SJCRH30 (cell line): Measurements from ENCODE around the gene ERN1. TPM values are rescaled to one million over a fixed set of nuclear protein-coding genes. Genes with fewer than 3 reads are reported as not detected.

Experiments used
- DNase-seq, 2 experiments: peaks; one replicate each; pipeline ENCODE4 v3.0.0-alpha.2; 2015 to 2020
- H3K27ac ChIP-seq: fragments of 250-450 bp; sonication (Bioruptor Pico); 2 replicates; pipeline ENCODE4 v1.5.1; 2020; ENCODE audit warnings: mild to moderate bottlenecking, moderate library complexity
- H3K27me3 ChIP-seq: fragments of 250-450 bp; sonication (Bioruptor Pico); 2 replicates; pipeline ENCODE4 v1.5.1; 2020; ENCODE audit warnings: mild to moderate bottlenecking, moderate library complexity
- H3K36me3 ChIP-seq: fragments of 250-450 bp; sonication (Bioruptor Pico); 2 replicates; pipeline ENCODE4 v1.5.1; 2020; ENCODE audit warnings: mild to moderate bottlenecking, moderate library complexity
- H3K4me1 ChIP-seq: fragments of 250-450 bp; sonication (Bioruptor Pico); 2 replicates; pipeline ENCODE4 v1.5.1; 2020; ENCODE audit warnings: mild to moderate bottlenecking, moderate library complexity
- H3K4me3 ChIP-seq: fragments of 250-450 bp; sonication (Bioruptor Pico); 2 replicates; pipeline ENCODE4 v1.5.1; 2020; ENCODE audit warnings: mild to moderate bottlenecking, moderate library complexity
- H3K9me3 ChIP-seq: fragments of 250-450 bp; sonication (Bioruptor Pico); replicated peaks from 2 replicates; pipeline ENCODE4 v1.5.1; 2020; ENCODE audit warnings: mild to moderate bottlenecking, moderate library complexity
- total RNA-seq: library from RNA; depleted of rRNA; stranded (reverse); fragments of >200 nt; shearing (Covaris generic); gene quantifications from 2 replicates; pipeline ENCODE4 v1.2.3, GENCODE V29; 2014

The ERN1 gene
- total RNA-seq, 1 experiment from 2014 or later = 2.2 TPM

- Histone ChIP-seq H3K36me3 (no peaks in the 10 kb centered on the region), H3K4me3 (no peak overlapping the region)
These were observed 65.6 kb downstream of the ERN1 start for GRCh38 chr17:64064331-64064730.

GRCh38 chr17:64063766-64064224 lies 66.1 kb downstream of the ERN1 start:
- DNase-seq = peak; percentile 16 to 17
- no peaks in the 10 kb centered on the region for H3K4me1 ChIP-seq
- no peak overlapping the region for H3K27ac ChIP-seq
- no peaks in the 10 kb centered on the region for H3K9me3 ChIP-seq
- no peaks in the 10 kb centered on the region for H3K27me3 ChIP-seq
- no peaks in the 10 kb centered on the region for H3K36me3 ChIP-seq
- H3K4me3 ChIP-seq = no peak overlapping the region

More at GRCh38 chr17:64064331-64064730, 65.6 kb downstream of the ERN1 start:
- no peak for DNase-seq
- Histone ChIP-seq H3K27me3 (no peaks in the 10 kb centered on the region), H3K4me1 (no peaks in the 10 kb centered on the region), H3K9me3 (no peaks in the 10 kb centered on the region), H3K27ac (no peak overlapping the region)

DNA sequence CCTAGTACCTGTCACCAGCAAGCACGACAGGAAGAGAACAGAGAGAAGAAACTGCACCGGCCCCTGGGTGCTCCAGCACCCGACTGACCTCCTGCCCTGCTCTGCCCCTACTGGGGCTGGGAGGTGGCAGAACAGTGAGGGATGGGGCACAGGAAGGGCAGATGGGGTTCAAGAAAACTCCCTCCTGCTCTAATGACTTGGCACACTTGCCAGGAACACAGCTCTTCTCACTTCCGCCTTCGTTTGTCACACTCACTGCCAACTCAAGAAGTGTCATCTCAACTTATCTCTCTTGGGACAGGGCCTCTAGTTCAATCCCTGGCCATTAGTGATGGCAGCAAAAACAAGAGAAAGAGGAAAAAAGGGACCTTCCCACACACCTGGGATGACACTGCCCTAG lies 66.9 kb downstream of the ERN1 start:
- Histone ChIP-seq H3K4me1 (no peaks in the 10 kb centered on the region), H3K36me3 (no peaks in the 10 kb centered on the region), H3K27ac (no peak overlapping the region), H3K9me3 (no peaks in the 10 kb centered on the region), H3K4me3 (no peak overlapping the region), H3K27me3 (no peaks in the 10 kb centered on the region)
- DNase-seq = no peak

DNA sequence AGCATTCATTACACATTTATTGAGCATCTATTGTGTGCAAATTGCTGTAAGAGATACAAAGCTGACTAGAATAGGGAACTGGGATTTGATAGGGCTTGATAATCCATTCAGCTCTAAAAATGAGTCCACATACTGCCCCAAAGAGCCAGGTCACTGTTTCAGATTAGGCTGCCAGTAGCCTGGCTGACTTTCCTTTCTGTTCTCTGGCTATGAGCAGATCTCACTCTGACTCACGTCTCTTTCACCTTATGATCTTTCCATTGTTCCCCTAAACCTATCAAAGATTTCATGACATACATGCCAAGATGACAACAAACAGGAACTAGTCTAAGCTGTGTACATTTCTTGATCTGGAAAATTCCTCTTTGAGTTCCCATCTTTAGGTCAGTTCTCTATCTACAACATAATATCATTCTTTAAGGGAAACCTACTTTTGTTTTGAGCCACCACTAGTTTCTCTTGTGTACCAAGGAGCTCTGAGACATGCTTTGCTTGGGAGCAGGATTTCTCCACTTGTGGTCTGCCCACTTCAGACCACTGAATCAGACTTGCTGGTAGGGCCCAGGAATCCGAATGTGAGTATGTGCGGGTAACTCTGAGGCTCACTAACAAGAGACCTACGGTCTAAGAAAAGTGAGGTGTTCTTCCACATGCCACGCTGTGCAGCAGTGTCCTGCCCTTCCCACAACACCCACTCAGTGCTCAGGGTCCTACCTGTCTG lies 68.6 kb downstream of the ERN1 start:
- H3K9me3 ChIP-seq = no peaks in the 10 kb centered on the region
- DNase-seq = no peak
- no peaks in the 10 kb centered on the region for H3K27me3 ChIP-seq
- no peak overlapping the region for H3K4me3 ChIP-seq
- no peaks in the 10 kb centered on the region for H3K36me3 ChIP-seq
- H3K4me1 ChIP-seq = no peaks in the 10 kb centered on the region
- no peak overlapping the region for H3K27ac ChIP-seq

- H3K4me1 ChIP-seq = no peaks in the 10 kb centered on the region
- no peak for DNase-seq
- no peaks in the 10 kb centered on the region for H3K9me3 ChIP-seq
- no peaks in the 10 kb centered on the region for H3K36me3 ChIP-seq
- H3K27ac ChIP-seq = no peak overlapping the region
- H3K27me3 ChIP-seq = no peaks in the 10 kb centered on the region
- H3K4me3 ChIP-seq = no peak overlapping the region
These were observed 69.6 kb downstream of the ERN1 start for GRCh38 chr17:64060331-64060730.

- Histone ChIP-seq H3K4me1 (no peaks in the 10 kb centered on the region), H3K27ac (no peak overlapping the region), H3K36me3 (no peaks in the 10 kb centered on the region), H3K4me3 (no peak overlapping the region), H3K9me3 (no peaks in the 10 kb centered on the region), H3K27me3 (no peaks in the 10 kb centered on the region)
- DNase-seq = no peak
These were observed 70.2 kb downstream of the ERN1 start for GRCh38 chr17:64059756-64060155.

- DNase-seq = no peak
- Histone ChIP-seq H3K4me1 (no peaks in the 10 kb centered on the region), H3K4me3 (no peak overlapping the region), H3K27ac (no peak overlapping the region), H3K36me3 (no peaks in the 10 kb centered on the region), H3K9me3 (no peaks in the 10 kb centered on the region), H3K27me3 (no peaks in the 10 kb centered on the region)
These were observed 71.3 kb downstream of the ERN1 start for GRCh38 chr17:64058621-64059020.

GRCh38 chr17:64057701-64058263 lies 72.2 kb downstream of the ERN1 start:
- Histone ChIP-seq H3K27ac (no peak overlapping the region), H3K4me1 (no peaks in the 10 kb centered on the region), H3K9me3 (no peaks in the 10 kb centered on the region), H3K27me3 (no peaks in the 10 kb centered on the region), H3K4me3 (no peak overlapping the region), H3K36me3 (no peaks in the 10 kb centered on the region)
- no peak for DNase-seq

- no peaks in the 10 kb centered on the region for H3K27me3 ChIP-seq
- no peak for DNase-seq
- no peak overlapping the region for H3K4me3 ChIP-seq
- no peak overlapping the region for H3K27ac ChIP-seq
- no peaks in the 10 kb centered on the region for H3K4me1 ChIP-seq
- H3K36me3 ChIP-seq = no peaks in the 10 kb centered on the region
- H3K9me3 ChIP-seq = no peaks in the 10 kb centered on the region
These were observed 73.5 kb downstream of the ERN1 start for GRCh38 chr17:64056269-64057005.

DNA sequence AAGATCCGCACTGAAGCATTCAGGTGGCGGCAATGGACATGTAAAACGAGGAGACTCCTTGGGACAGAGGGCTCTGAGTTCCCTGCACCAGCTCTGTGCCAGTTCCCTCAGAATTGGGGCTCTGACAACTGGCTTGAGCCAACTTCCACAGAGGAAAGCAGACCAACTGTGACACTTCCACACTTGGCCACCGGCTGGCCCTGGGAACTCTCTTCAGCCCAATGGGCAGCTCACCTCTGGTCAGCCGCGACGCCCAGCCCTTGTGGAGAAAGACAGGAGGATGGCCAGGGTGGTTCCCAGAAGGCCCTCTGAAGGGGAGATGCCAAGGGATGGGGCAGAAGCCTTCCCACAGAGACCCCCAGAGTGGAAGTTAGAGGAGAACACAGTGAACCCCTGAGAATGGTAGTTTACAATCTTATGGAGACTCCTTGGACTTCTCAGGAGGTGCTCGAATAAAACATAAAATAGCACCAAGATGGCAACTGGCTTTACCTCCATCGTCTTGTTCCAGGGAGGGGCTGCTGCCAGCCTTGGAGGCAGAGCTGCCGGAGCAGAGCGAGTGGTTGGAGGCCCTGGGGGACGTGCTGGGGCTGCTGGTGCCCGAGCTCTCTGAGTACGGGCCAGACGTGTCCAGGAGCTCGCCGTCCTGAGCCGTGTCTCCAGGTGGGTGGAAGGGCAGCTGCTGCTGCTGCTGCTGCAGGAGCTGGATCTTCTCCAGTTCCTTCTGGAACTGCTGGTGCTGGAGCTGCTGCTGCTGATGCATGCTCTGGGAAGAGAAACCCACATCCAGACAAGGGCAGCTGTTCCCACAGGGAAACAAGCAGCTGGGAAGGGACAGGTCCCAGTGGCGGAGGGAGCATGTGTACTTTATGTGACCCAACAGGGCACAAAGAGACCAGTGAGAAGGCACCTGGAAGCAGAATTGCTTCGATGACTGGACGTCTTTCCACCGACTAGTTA lies 74.5 kb downstream of the ERN1 start:
- Histone ChIP-seq H3K9me3 (no peaks in the 10 kb centered on the region), H3K27ac (no peak overlapping the region), H3K27me3 (no peaks in the 10 kb centered on the region), H3K4me3 (no peak overlapping the region), H3K4me1 (no peaks in the 10 kb centered on the region), H3K36me3 (no peaks in the 10 kb centered on the region; the same call in 1 of the 2 replicates)
- peak; percentile 15 to 23 for DNase-seq

DNA sequence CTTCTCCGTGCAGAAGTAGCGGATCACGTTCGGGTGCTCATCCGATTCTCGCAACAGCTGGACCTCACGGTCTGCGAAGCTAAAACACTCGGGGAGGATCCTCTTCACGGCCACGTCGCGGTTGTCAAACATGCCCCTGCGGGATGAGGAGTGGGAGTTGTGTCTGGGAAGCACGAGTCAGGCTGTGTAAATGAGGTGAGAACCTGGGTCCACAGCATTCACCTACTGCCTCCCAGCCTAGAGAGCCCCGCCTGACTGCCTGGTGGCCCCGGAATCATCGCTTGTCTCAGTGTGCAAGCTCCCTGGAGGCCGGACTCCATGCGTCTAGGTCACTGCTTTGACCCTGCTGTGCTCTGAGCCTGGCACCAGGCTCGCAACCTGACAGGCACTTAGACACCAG lies 75.6 kb downstream of the ERN1 start:
- Histone ChIP-seq H3K27me3 (no peaks in the 10 kb centered on the region), H3K9me3 (no peaks in the 10 kb centered on the region), H3K4me3 (no peak overlapping the region)

GRCh38 chr17:64053101-64053500 lies 76.8 kb downstream of the ERN1 start:
- Histone ChIP-seq H3K27me3 (no peaks in the 10 kb centered on the region), H3K36me3 (no peaks in the 10 kb centered on the region; the same call in 1 of the 2 replicates), H3K9me3 (no peaks in the 10 kb centered on the region), H3K27ac (no peak overlapping the region), H3K4me1 (no peaks in the 10 kb centered on the region), H3K4me3 (no peak overlapping the region)
- no peak for DNase-seq

More for the DNA sequence above, 75.6 kb downstream of the ERN1 start:
- no peaks in the 10 kb centered on the region for H3K4me1 ChIP-seq
- no peak overlapping the region for H3K27ac ChIP-seq
- no peak for DNase-seq
- no peaks in the 10 kb centered on the region; the same call in 1 of the 2 replicates for H3K36me3 ChIP-seq

GRCh38 chr17:64051153-64051552 lies 78.8 kb downstream of the ERN1 start:
- DNase-seq = no peak
- no peaks in the 10 kb centered on the region for H3K4me1 ChIP-seq
- H3K4me3 ChIP-seq = no peak overlapping the region
- no peaks in the 10 kb centered on the region for H3K27me3 ChIP-seq
- no peaks in the 10 kb centered on the region for H3K9me3 ChIP-seq
- H3K36me3 ChIP-seq = no peaks in the 10 kb centered on the region; the same call in 1 of the 2 replicates
- H3K27ac ChIP-seq = no peak overlapping the region

DNA sequence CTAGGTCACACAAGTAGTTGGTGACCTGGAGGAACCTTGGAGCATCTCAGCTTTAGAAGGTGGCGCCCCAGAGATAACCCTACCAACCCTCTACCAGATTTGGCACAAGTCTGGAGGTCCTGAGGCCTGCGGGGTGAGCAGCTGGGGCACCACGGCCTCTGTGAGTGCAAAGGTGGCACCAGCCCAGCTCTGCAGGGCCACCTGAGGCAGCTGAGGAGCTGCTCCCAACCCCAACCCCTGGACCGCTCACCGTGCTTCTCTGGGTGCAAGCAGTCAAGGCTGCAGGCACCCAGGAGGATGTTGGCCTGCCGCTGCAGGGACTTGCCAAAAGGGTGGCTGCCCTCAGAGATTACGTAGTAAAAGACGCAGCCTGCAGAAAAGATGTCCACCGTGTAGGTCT lies 81.1 kb downstream of the ERN1 start:
- no peaks in the 10 kb centered on the region; the same call in 1 of the 2 replicates for H3K36me3 ChIP-seq
- no peak for DNase-seq
- H3K4me1 ChIP-seq = no peaks in the 10 kb centered on the region

More for the DNA sequence above, 81.1 kb downstream of the ERN1 start:
- Histone ChIP-seq H3K27me3 (no peaks in the 10 kb centered on the region), H3K4me3 (no peak overlapping the region), H3K27ac (no peak overlapping the region), H3K9me3 (no peaks in the 10 kb centered on the region)
